ENCODE measurements around the gene APBB2.
A peak's percentile ranks its signal among the peaks of the same experiment; 100 is the strongest.

Gene APBB2

DNA sequence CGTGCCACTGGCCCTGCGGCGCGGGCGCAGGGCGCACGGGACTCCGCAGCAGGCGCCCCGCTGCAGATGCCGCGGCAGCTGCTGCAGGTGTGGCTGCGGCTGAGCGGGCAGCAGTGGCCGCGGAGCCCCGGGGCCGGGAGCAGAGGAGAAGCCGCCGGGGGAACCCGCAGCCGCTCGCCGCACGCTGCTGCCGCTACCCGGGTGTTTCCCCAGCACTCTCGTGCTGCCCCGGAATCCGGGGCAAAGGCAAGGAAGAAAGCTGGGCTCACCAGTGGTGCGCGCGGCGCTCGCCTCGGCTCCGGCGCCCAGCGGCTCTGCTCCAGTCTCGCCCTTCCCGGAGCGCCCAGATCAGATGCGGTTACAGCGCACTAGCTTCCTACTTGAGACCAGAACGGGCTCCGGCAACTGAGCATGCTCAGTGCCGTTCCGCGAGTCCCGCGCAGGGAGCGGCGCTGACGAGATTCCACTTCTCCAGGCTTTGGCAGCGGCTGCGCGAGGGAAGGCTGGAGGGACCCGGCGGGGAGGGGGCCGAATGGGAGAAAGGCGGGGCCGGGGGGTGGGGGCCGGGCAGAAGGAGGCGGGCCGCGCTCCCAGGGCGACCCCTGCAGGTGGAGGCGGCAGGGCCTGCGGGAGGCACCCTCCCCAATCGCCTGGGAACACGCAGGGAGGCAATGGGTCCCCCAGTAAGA lies at the start of gene APBB2:
Gene APBB2, minus strand, starts transcription at position 407 of the 689 bp plus-strand sequence. CDS start 181,288 bp downstream, outside the sequence.
- no peaks in the 10 kb centered on the region for H3K9me3 Mint-ChIP-seq
- peaks cover 40% of the 10 kb centered on the region for H3K4me1 Mint-ChIP-seq (ENCODE audit: low read depth)
- peak within 1 kb of the TSS; percentile 88 for H3K4me3 Mint-ChIP-seq
- intact Hi-C loops (cut with micrococcal nuclease), result loop anchor here (1.0 kb wide), 1 partner anchor 287 kb away; no protein-coding TSS in a partner anchor
- peaks cover 64% of the 10 kb centered on the region for H3K27me3 Mint-ChIP-seq
- no peaks in the 10 kb centered on the region for H3K36me3 Mint-ChIP-seq (ENCODE audit: low read depth)
- peak within 1 kb of the TSS; percentile 70 for H3K27ac Mint-ChIP-seq

DNA sequence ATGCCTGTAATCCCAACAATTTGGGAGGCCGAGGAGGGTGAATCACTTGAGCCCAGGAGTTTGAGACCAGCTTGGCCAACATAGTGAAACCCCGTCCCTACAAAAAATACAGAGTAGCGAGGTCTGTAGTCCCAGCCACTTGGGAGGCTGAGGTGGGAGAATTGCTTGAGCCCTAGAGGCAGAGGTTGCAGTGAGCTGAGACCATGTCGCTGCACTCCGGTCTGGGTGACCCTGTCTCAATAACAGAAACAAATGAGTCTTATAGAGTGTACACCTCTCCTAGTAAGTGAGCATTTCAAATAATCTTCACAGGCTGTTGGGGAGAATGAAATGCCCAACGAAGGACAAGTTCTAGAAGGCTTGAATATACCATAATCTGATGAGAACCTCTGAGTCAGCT lies 47.9 kb upstream of the APBB2 start:
- no peaks in the 10 kb centered on the region for H3K9me3 Mint-ChIP-seq
- intact Hi-C loops (cut with micrococcal nuclease), result no loop called here
- H3K27ac Mint-ChIP-seq, result no peak overlapping the region
- no peak overlapping the region for H3K4me3 Mint-ChIP-seq
- H3K4me1 Mint-ChIP-seq (ENCODE audit: low read depth), result peaks cover 7% of the 10 kb centered on the region
- H3K27me3 Mint-ChIP-seq, result peaks cover 28% of the 10 kb centered on the region
- no peaks in the 10 kb centered on the region for H3K36me3 Mint-ChIP-seq (ENCODE audit: low read depth)

DNA sequence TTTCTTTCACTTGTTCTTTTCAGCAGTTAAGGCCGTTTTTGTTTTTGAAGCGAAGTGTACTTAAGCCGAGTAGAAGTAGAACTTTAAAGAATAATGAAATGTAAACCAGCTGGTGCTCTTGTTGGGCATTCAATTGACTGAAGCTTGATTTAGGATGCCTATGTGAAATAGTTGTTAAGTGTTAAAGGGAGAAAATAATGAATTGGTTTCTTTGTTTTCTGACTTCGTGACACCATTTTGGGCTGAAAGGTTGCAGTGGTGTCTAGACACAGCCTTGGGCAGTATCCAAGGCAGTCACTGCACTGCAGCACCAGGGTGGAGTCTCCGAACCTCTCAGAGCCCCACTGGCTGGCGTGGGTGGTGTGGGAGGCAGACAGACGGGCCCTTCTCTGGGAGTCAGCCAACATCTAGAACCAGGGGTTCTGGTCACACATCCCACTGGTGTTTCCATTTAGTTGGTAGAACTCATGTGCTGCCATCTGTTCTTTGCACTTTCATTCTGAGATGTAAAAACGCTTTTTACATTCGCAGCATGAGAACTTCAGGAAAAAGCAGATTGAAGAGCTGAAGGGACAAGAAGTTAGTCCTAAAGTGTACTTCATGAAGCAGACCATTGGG lies 45.9 kb upstream of the APBB2 start:
- no peak overlapping the region for H3K4me3 Mint-ChIP-seq
- intact Hi-C loops (cut with micrococcal nuclease), result no loop called here
- no peaks in the 10 kb centered on the region for H3K9me3 Mint-ChIP-seq
- H3K27ac Mint-ChIP-seq, result no peak overlapping the region
- peaks cover 47% of the 10 kb centered on the region for H3K27me3 Mint-ChIP-seq
- peaks cover 12% of the 10 kb centered on the region for H3K4me1 Mint-ChIP-seq (ENCODE audit: low read depth)
- no peaks in the 10 kb centered on the region for H3K36me3 Mint-ChIP-seq (ENCODE audit: low read depth)

DNA sequence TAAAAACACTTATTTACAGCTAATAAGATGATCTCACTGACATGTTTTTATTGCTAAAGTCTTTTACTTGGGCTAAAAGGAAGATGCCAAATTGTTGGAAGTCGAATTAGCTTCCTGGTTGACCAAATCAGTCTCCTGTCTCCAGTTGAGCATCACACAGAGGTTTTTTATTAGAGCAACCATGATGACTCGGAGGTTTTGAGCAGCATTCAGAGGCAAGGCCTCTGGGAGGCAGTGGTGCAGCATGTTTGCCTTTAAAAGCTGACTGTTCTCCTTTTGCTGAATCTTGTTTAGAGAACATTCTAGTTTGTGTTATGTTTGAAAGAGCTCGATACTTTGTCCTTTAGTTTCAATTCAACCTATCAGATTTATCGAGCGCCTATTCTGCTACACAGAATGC lies 44.4 kb upstream of the APBB2 start:
- peaks cover 59% of the 10 kb centered on the region for H3K27me3 Mint-ChIP-seq
- H3K4me3 Mint-ChIP-seq, result no peak overlapping the region
- peaks cover 12% of the 10 kb centered on the region for H3K4me1 Mint-ChIP-seq (ENCODE audit: low read depth)
- no peaks in the 10 kb centered on the region for H3K36me3 Mint-ChIP-seq (ENCODE audit: low read depth)
- intact Hi-C loops (cut with micrococcal nuclease), result no loop called here
- no peak overlapping the region for H3K27ac Mint-ChIP-seq
- no peaks in the 10 kb centered on the region for H3K9me3 Mint-ChIP-seq

DNA sequence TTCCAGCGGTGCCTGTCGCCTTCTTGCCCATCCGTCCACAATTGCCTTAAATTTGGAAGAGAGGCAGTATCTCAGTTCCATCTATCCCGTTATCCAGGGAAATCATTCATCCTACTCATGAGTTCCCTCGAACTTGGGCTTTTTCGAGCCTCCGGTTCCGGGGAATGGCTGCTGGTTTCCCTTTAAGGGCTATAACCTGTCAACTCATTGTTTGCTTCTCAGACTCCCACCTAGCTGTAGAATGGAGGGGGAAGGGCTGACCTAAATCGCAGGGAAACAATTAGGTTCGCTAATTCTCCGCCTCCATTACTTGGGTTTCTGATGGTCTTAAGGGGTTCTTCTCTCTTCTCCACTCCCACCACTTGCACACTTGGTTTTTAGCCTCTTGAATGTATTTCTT lies 43.6 kb upstream of the APBB2 start:
- H3K27me3 Mint-ChIP-seq, result peaks cover 59% of the 10 kb centered on the region
- no peaks in the 10 kb centered on the region for H3K9me3 Mint-ChIP-seq
- H3K4me1 Mint-ChIP-seq (ENCODE audit: low read depth), result peaks cover 12% of the 10 kb centered on the region
- peak overlapping the region; percentile 58 for H3K4me3 Mint-ChIP-seq
- H3K27ac Mint-ChIP-seq, result no peak overlapping the region
- intact Hi-C loops (cut with micrococcal nuclease), result no loop called here
- H3K36me3 Mint-ChIP-seq (ENCODE audit: low read depth), result no peaks in the 10 kb centered on the region

DNA sequence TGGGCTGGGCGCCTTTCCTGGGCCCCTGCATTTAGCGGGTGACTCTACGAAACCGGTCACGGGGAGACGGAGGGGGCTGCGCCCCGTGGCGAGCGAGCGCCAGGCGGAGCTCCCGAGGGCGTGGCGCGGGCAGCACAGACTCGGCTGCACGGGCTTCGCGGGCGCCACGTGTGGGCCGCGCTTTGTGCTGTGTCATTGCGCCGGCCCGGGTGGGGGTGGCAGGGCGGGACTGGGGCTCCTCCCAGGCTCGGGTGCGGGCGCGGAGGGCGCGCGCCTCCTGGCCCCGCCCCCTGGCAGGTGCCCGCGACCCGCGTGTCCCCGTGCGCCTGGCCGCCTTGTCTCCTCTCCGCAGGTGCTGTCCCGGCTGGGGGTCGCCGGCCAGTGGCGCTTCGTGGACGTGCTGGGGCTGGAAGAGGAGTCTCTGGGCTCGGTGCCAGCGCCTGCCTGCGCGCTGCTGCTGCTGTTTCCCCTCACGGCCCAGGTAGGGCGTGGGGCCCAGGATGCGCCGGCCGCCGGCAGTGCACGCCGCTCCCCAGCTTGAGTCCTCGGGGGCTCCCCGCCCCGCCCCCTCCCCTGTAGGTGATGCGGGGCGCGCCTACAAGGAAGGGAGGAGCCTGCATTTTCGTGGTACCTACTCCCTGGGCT lies 43.0 kb upstream of the APBB2 start:
- H3K4me3 Mint-ChIP-seq, result peak overlapping the region; percentile 62
- H3K9me3 Mint-ChIP-seq, result no peaks in the 10 kb centered on the region
- peaks cover 12% of the 10 kb centered on the region for H3K4me1 Mint-ChIP-seq (ENCODE audit: low read depth)
- no peaks in the 10 kb centered on the region for H3K36me3 Mint-ChIP-seq (ENCODE audit: low read depth)
- no peak overlapping the region for H3K27ac Mint-ChIP-seq
- intact Hi-C loops (cut with micrococcal nuclease), result no loop called here
- H3K27me3 Mint-ChIP-seq, result peaks cover 61% of the 10 kb centered on the region

DNA sequence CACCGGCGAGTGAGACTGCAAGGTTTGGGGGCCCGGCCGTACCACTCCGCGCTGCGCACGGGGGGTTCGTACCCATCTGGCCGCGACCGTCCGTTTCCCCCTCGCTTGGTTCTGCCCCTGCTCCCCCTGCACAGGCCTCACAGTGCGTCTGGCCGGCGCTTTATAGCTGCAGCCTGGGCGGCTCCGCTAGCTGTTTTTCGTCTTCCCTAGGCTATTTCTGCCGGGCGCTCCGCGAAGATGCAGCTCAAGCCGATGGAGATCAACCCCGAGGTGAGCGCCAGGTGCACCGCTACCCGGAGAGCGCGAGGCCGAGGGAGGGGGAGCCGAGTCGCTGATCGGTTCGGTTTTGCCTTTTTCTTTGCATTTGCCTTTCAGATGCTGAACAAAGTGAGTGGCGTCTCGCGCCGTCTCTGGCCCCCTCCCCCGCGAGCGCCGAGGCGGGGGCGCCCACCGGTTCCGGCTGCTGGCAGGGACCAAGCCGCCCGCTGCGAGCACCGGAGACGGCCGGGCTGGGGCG lies 42.5 kb upstream of the APBB2 start, which contains the start of gene UCHL1:
Gene UCHL1, plus strand, starts transcription at position 189 of the 517 bp plus-strand sequence. Its CDS starts 49 bp downstream, at position 238.
- H3K4me3 Mint-ChIP-seq, result peak within 1 kb of the TSS; percentile 62

DNA sequence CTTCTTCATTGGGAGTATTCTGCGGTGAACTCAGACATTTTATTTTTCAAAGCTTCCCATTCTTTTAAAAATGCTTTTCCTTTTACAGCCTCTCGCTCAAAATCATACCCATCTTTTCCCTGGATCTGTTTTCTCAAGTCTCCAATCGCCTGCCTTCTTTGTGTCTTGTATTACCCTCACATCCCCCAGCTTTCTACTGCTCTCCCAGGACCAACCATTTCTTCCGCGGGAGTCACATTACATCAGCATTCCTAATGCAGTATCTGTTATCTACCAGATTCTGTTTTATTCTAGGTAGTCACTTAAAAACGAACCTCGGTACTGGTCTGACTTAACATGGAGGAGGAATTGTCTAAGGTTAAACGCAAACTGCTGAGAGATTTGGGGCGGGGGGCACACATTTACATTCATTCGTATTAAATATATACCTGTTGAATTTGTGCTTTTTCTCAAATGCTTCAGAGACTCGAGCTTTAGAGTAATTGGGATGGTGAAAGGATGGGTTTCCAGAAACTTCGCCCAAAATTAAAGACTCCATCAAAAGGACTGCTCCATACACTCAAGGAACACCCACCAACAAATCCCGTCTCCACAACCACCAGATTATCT lies 41.9 kb upstream of the APBB2 start:
- Mint-ChIP-seq H3K4me1 (ENCODE audit: low read depth) (peaks cover 12% of the 10 kb centered on the region), H3K9me3 (no peaks in the 10 kb centered on the region), H3K36me3 (ENCODE audit: low read depth) (no peaks in the 10 kb centered on the region), H3K27ac (no peak overlapping the region), H3K4me3 (peak overlapping the region; percentile 62), H3K27me3 (peaks cover 60% of the 10 kb centered on the region)
- intact Hi-C loops (cut with micrococcal nuclease), result no loop called here

More for the DNA sequence above, 42.5 kb upstream of the APBB2 start, which contains the start of gene UCHL1:
- intact Hi-C loops (cut with micrococcal nuclease), result no loop called here
- Mint-ChIP-seq H3K4me1 (ENCODE audit: low read depth) (peaks cover 12% of the 10 kb centered on the region), H3K9me3 (no peaks in the 10 kb centered on the region), H3K27ac (no peak within 1 kb of the TSS), H3K36me3 (ENCODE audit: low read depth) (no peaks in the 10 kb centered on the region), H3K27me3 (peaks cover 63% of the 10 kb centered on the region)

DNA sequence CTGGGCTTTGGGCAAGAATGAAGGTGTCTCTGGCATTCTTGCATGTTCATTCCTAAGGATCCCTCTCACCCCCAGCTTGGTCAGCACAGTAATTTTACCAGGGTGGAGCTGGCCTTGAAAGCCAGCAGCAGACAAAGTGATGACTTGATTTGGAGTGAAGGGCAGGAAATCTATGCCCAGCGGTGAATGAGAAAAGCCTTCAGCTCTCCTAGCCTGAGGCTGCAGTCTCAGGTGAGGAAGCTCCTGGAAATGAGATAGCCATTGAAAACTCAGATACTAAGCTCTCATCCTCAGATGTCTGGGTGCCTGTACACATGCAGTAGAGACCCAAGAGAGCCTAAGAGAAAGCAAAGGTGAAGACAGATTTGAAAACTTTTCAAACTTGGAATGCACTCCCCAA lies 31.6 kb upstream of the APBB2 start:
- Mint-ChIP-seq H3K27ac (no peak overlapping the region), H3K4me1 (ENCODE audit: low read depth) (no peaks in the 10 kb centered on the region), H3K9me3 (no peaks in the 10 kb centered on the region), H3K27me3 (peaks cover 12% of the 10 kb centered on the region), H3K36me3 (ENCODE audit: low read depth) (no peaks in the 10 kb centered on the region), H3K4me3 (no peak overlapping the region)
- intact Hi-C loops (cut with micrococcal nuclease), result no loop called here

DNA sequence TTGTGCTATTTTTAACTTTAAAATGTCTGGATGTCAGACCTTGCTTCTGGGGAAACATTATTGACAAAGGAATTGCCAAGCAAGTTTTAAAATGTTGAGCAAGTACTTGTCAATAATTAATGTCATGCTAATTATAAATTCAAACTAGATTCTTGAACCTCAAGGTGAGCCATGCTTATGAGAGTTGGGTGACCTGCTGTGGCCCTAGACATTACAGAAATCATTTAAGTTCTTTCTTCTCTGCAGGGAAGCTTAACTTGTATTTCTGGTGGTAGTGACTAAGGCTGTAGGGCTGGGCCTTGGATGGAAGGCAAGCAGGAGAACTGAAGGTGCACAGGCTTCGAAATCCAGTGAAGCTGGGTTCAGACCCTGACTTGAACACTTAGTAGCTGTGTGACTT lies 27.6 kb upstream of the APBB2 start:
- Mint-ChIP-seq H3K27ac (no peak overlapping the region), H3K9me3 (no peaks in the 10 kb centered on the region), H3K36me3 (ENCODE audit: low read depth) (no peaks in the 10 kb centered on the region), H3K27me3 (peaks cover 6% of the 10 kb centered on the region), H3K4me1 (ENCODE audit: low read depth) (no peaks in the 10 kb centered on the region), H3K4me3 (no peak overlapping the region)
- intact Hi-C loops (cut with micrococcal nuclease), result no loop called here

DNA sequence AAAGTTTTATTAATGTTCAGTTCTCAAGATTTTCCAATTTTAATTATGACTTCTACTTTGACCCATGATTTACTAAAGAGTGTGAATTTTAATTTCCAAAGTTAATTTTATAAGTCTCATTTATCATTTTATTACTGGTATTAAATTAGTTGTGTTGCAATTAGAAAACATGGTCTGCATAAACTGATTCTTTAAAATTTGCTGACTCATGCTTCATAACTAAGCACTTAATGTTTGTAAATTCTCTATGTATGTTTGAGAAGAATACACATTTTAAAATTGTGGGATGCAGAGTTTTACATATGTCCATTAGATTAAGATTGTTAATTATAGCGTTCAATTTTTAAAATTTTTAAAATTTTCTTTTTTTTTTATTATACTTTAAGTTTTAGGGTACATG lies 22.2 kb upstream of the APBB2 start:
- intact Hi-C loops (cut with micrococcal nuclease), result no loop called here
- H3K9me3 Mint-ChIP-seq, result no peaks in the 10 kb centered on the region

DNA sequence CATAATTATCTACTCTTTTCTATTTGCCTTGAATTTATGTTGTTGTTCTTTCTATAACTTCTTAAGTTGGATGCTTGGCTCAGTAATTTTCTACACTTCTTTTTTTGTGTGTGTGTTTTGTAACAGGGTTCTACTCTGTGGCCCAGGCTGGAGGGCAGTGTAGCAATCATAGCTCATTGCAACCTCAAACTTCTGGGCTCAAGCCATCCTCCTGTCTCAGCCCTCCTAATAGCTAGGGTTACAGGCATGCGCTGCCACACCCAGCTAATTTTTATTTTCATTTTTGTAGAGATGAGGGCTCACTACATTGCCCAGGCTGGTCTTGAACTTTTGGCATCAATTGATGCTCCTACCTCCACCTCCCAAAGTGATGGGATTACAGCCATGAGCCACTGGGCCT lies 21.7 kb upstream of the APBB2 start:
- H3K9me3 Mint-ChIP-seq, result no peaks in the 10 kb centered on the region
- peaks cover 5% of the 10 kb centered on the region for H3K4me1 Mint-ChIP-seq (ENCODE audit: low read depth)
- peaks cover 5% of the 10 kb centered on the region for H3K27me3 Mint-ChIP-seq
- H3K27ac Mint-ChIP-seq, result no peak overlapping the region
- intact Hi-C loops (cut with micrococcal nuclease), result no loop called here
- H3K36me3 Mint-ChIP-seq (ENCODE audit: low read depth), result no peaks in the 10 kb centered on the region
- no peak overlapping the region for H3K4me3 Mint-ChIP-seq

More for the DNA sequence above, 22.2 kb upstream of the APBB2 start:
- Mint-ChIP-seq H3K27me3 (peaks cover 5% of the 10 kb centered on the region), H3K27ac (no peak overlapping the region), H3K4me1 (ENCODE audit: low read depth) (peaks cover 5% of the 10 kb centered on the region), H3K36me3 (ENCODE audit: low read depth) (no peaks in the 10 kb centered on the region), H3K4me3 (no peak overlapping the region)

DNA sequence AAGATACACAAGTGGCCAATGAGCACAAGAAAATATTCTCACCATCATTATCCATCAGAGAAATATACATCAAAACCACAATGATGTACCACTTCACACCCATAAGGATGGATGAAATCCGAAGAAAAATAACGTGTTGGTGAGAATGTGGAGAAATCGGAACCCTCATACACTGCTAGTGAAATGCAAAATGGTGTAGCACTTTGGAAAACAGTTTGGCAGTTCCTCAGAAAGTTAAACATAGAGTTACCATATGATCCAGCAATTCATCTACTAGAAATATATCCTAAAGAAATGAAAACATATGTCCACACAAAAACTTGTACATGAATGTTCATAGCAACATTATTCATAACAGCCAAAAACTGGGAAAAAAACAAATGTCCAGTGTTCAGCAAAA lies 18.5 kb upstream of the APBB2 start:
- peaks cover 5% of the 10 kb centered on the region for H3K4me1 Mint-ChIP-seq (ENCODE audit: low read depth)
- no peaks in the 10 kb centered on the region for H3K36me3 Mint-ChIP-seq (ENCODE audit: low read depth)
- H3K9me3 Mint-ChIP-seq, result no peaks in the 10 kb centered on the region
- no peak overlapping the region for H3K27ac Mint-ChIP-seq
- no peak overlapping the region for H3K4me3 Mint-ChIP-seq
- intact Hi-C loops (cut with micrococcal nuclease), result no loop called here
- H3K27me3 Mint-ChIP-seq, result peaks cover 5% of the 10 kb centered on the region

DNA sequence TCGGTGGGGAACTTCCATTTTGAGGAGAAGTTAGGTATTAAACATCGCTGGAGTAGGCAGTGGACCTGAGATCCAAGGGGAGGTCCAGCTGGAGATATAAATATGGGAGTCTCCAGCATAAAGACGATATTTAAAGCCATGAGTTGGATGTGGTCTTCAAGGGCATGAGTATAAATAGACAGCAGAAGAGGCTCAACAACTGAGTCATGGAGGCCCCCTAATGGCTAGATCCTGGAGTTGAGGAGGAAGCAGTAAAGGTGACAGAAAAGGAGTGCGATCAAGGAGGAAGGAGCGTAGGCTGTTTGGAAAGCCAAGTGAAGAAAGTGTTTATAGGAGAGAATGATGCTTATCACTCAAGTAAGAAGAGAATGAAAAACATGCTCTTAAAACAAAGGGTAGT lies 18.1 kb upstream of the APBB2 start:
- H3K36me3 Mint-ChIP-seq (ENCODE audit: low read depth), result no peaks in the 10 kb centered on the region
- no peak overlapping the region for H3K4me3 Mint-ChIP-seq
- H3K27me3 Mint-ChIP-seq, result peaks cover 5% of the 10 kb centered on the region
- no peaks in the 10 kb centered on the region for H3K9me3 Mint-ChIP-seq
- no peak overlapping the region for H3K27ac Mint-ChIP-seq
- H3K4me1 Mint-ChIP-seq (ENCODE audit: low read depth), result peaks cover 5% of the 10 kb centered on the region
- intact Hi-C loops (cut with micrococcal nuclease), result no loop called here
